Fibroblast of skin of scalp (primary cell): ENCODE results near the gene AUTS2.

Experiments used
- DNase-seq: peaks from one replicate; pipeline ENCODE4 v3.0.0-alpha.2; 2013

Gene AUTS2

DNA sequence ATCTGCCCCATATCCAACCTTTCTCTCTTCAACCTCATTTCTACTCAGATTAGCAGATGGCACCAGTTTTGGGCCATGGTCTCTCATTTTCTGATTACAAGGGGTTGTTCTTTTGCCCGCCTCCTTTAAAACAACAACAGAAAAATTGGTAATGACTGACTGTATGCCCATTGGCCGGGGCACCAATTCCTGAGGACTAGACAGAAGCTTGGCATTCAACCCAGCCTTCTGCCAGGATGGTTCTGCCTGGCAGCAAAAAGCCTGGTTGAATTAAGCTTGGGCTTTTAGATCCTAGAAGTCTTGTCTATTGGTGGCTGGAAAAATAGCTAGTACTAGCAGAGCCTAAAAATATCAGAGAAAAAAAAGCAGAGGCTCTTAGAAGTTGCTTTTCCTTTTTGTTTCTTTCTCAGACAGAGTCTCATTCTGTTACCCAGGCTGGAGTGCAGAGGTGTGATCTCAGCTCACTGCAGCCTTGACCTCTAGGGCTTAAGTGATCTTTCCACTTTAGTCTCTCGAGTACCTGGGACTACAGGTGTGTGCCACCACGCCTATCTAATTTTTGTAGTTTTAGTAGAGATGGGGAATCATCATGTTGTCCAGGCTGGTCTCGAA, 402.6 kb downstream of the AUTS2 start:
- no peak for DNase-seq

DNA sequence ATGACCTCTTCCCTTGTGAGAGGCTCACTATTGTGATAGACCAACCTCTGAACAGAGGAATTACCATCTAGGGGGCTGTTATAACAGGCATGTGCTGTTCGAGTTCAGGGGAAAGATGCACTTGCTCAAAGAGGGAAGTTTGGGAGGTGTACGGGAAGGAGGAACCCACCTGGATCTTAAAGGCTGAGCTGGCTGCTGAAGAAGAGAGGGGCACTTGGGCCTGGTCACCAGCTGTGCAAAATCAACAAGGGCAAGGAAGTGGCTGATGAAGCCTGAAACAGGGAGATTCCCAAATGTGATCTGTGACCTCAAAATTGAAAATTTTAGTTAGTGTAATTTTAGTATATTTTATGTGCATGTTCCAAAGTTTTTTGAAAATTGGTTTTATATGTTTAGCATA, 407.2 kb downstream of the AUTS2 start:
- DNase-seq, result no peak

DNA sequence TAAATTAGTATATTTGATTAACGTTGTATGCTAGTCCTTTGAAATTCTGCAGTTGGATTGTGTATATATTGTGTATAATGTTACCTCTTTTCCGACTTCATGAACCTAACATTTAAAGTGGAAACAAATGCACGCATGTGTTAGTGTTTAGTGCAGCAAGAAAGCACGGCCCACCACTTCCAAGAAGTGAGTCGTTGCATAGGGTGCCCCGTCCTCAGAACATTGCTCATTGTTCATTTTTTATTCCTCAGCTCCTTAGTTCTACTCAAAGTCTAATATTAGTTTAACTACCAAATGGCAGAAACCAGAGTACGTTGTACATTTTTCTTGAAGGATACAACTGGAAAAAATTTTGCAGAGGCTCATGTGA, 407.6 kb downstream of the AUTS2 start:
- no peak for DNase-seq

DNA sequence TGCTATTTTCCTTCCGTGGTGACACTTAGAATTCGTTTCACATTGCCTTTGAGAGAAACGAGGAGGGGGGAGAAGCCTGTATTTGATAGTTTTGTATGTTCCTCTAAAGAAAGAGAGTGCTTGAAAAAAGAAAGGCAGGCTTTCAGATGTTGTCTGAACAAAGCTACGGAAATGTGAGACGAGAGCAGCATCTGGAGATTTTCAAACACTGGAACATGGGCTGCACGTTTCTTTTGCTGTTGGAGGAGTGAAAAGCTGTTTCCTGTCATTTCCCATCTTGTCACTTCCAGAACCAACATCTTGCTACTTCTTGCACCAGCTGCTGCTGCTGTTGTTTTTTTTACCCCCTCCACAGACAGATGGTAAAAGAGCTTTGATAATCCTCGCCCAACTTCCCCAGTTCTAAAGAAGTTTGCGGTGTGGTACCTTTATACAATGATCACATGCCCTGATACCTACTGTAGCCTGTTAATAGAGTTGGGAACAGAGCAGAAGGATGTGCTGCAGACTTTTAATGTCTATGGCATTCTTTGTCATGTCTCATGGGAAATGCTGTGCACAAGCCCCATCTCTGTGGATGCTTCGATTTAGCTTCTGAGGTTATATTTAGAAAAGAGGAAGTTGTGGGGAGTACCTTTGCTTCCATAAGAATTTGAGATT, 408.1 kb downstream of the AUTS2 start:
- DNase-seq, result peak; percentile 45

DNA sequence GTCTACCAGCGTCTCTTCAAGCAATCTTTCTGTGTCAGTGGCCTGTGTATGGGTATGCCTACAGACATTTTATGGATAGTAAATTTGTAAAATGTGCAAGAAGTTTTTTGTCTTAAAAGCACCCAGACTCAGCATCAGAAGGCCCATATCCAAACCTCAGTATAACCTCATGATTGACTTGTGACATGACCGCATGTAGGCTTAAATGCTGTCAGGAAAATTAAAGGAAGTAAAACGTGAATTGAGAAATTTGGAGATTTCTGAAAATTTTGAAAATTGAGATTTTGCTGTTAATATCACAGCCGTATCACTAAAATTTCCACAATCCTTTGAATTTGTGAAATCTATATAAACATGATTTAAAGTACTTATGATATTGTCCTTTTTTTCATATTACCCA, 410.2 kb downstream of the AUTS2 start:
- DNase-seq, result no peak

DNA sequence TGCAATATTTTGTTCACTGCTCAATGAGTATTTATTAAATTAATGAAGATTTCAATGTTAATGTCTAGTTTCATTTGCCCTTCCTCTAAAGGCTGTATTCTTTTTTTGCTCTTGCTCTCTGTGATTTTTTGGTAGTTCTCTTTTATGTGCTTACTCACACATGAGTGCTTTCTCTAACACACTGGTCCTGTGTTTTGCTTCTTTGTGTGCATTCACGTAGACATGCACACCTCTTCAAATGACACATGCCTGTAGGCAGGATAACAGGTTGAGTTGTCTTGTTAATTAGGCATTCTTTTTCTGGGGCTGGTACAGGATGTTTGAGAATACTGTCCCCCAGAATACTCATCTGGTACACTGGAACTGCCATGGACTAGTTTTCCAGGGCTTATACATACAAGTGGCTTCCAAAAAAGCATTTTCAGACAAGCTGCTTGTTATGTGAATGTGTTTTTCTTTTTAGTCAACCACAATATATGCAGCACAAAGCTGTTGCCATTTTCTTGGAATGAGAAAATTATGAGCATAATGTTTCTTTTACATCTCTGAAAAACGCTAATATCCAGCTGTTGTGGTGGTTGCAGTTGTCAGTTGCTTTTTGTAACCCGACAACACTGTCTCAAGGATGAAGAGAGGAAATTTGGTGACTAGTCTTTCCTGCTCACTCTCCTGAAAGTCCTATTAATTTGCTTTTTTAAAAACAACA, 416.4 kb downstream of the AUTS2 start:
- no peak for DNase-seq

DNA sequence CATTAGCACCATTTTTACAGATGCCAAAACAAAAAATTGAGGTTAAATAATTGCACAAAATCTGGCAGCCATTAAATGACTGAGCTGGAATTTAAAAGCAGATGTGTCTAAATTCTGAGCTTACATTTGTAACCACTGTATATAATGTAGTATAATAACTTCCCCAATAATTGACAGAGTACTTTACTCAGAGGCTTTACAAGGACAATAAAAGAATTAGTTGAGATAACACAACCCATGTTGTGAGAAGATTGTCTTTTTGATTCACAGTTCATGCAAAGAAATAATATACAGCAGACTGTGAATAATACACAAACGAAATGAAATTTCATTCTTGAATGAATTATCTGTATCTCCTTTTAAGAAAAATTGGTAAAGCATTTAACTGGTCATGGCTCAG, 417.1 kb downstream of the AUTS2 start:
- no peak for DNase-seq

DNA sequence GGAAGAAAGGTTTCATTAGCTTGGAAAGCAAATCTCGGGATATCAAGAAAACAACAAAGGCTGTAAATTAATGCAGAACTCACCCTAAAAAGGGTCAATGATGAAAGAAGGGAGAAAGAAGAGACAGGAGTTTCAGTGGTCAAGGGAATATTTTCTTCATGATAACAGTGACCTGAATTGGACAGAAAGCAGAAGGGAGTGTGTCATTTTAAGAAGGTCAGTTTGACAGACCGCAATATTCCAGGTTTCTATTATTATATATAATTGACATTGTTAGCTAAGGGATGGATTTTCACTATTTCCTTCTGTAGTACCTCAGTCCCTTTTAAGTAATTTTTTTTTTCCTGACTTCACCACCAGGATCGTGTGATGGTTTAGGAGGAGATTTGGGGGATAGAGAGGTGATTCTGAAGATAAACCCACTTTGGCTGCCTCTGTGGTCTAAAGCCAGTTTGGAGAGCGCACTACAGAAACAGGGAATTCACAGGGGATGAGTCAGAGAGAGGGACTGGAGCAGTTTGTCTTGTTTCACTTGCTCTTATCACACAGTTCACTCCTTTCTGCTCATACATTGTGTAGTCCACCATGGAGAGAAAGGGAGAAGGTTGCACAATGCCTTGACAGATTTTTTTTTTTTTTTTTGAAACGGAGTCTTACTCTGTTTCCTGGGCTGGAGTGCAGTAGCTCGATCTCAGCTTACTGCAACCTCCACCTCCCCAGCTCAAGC, 417.9 kb downstream of the AUTS2 start:
- DNase-seq, result peak; percentile 75

DNA sequence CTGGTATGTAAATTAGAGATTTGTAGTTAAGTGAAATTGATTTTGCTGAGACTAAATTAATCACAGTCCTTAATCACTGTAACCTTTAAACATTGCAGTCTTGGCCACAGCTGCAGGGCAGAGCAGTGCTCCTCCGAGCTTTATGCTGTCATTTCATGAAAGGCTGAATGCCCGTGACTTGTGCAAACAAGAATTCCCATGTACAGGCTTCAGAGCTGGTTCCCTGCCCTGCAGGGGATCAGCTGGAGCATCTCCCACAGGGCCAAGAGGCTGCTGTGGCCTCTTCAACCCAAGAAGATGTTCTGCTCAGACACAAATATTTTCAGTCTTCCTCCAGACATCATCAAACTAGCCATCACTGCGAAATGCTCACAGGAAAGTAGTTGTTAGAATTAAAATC, 419.1 kb downstream of the AUTS2 start:
- DNase-seq, result peak; percentile 44

DNA sequence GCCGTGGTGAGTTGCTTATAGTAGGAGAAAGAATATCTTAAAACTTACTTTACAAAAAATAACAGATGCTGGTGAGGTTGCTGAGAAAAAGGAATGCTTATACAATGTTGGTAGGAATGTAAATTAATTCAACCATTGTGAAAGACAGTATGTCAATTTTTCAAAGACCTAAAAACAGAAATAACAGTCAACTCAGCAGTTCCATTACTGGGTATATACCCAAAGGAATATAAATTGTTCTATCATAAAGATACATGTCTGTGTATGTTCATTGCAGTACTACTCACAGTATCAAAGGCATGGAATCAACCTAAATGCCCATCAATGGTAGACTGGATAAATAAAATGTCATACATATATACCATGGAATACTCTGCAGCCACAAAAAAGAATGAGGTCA, 420.4 kb downstream of the AUTS2 start:
- no peak for DNase-seq

DNA sequence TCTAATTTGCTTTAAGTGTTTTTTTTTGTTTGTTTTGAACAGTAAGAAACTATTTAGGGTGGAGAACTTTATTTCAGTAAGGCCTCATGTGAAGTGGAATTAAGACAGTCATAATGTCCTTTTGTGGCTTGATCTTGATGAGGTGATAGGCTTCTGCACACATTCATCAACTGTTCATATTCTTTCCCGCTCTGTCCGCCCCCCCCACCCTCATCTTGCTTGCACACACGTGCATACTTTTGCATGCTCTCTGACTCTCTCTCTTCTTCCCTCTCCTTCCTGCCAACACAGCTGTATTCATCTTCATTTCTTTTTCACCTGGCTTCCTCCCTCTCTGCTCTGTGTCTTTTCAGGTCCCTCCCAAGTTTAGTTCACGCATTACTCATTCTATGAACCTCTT, 429.6 kb downstream of the AUTS2 start:
- no peak for DNase-seq

DNA sequence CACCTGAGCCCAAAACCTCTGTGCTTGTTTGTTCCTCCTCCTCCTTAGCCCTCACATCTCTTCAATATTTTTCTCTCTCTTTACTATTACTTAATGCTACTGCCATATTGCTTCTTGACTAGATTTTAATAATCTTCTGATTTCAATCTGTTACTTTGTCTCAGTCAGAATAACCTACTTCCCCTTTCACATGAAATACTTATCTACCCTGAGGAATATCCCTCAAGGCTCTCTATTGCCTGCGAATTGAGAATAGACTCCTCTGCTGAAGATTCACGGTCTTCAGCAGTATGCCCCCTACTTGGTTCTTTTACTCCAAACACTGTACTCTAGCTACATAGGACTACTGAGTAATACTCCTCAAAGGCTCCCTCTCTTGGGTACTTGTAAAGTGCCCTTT, 430.3 kb downstream of the AUTS2 start:
- DNase-seq, result no peak

DNA sequence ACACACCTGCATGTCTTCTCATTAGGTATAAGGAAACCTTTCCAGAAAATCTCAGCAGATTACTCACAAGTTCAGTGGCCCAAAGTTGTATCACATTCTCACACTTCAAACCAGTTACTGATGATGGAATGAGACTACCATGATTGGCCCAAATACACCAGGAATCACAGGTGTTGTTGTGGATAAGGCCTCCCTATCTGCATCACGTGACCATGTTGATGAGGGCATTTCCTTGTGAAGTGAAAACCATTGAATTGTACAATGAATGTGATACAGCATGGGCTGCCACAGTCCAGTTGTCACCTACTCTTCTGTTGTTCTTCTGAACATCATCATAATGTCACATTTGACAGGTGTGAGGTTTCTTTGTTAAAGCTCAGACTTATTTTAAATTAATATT, 431.7 kb downstream of the AUTS2 start:
- DNase-seq, result no peak

DNA sequence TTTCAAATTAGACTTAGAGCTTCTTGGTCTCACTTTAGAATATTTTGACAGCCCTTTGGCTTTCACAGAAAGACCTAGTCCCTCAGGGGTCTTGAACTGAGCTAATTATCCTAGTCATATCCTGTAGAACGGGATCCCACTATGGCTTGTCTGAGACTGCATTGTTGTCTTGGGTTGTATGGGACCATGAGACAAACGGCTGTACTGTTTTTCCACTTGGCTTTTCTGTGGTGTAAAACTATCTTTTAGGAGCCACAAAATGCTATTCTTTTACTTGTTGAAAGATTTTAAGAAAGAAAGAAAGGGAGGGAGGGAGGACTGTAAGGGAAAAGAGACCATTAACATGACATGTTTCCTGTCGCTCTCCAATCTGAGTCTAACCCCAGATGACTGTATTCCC, 432.5 kb downstream of the AUTS2 start:
- DNase-seq, result no peak

DNA sequence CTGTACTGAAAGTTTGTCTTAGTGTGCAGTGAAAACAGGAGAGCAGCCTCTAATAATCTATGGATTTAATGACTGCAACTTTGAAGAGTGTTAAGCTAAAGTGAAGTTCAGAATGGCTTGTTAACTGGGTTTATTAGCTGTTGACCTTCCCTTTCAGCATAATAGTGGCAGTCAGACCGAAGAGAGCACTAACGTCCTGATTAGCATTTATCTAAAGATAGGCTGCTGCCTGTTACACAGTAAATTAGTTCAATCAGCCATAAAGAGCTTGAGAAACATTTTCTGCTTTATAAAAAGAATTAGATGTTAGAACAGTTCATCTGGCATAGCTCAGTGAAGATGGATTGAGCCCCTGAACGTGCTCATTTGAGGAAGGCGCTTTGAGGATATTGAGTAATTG, 433.0 kb downstream of the AUTS2 start:
- no peak for DNase-seq

DNA sequence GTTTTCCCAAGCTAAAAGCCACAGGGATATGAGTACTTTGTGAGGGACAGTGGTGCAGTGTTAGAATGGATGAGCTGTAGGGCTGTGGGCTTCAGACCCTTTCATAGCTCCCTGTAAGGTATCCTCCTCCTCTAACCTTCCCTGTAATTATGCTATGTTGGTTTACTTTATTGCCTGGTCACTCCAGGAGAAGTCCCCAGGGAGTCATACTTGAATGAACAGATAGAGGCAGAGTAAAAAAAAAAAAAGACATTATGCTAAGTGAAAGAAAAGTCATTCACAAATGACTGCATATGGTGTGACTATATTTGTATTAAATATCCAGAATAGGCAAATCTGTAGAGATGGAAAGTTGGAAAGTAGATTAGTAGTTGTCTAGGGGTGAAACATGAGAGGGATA, 434.4 kb downstream of the AUTS2 start:
- no peak for DNase-seq

DNA sequence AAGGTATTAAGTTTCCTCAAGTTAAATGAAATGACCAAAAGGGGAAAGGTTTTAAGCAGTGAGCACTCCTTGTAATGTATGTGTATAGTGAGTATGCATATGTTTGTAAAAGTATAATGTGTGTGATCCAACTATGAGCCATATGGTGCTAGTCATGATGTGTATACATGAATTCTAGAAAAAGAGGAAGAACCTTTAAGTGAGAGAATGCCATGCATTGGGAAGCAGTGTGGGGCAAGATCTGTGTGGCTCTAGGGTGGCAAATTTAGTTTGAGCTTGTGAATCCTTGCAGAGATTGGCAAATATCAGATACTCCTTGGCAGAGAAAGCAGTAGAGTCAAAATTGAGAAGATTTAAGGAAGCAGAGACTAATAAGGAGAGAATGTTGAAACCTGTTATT, 435.0 kb downstream of the AUTS2 start:
- no peak for DNase-seq

DNA sequence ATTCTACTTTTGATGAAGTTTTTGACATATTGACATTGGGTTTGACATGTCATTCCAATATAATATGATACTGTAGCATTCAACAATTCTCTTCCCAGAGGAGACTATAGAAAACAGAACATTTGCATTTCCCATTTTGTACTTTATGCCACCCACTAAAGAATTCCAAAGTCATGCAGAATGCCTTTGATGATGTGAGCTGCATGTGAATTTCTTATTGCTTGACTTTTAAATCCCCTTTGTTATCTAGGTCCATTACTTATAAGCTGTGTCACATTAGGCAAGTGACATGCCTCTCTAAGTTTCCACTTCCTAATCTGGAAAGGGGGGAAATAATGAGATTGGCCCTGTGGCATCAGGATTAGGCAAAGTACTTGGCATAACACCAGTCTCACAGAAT, 436.7 kb downstream of the AUTS2 start:
- no peak for DNase-seq

DNA sequence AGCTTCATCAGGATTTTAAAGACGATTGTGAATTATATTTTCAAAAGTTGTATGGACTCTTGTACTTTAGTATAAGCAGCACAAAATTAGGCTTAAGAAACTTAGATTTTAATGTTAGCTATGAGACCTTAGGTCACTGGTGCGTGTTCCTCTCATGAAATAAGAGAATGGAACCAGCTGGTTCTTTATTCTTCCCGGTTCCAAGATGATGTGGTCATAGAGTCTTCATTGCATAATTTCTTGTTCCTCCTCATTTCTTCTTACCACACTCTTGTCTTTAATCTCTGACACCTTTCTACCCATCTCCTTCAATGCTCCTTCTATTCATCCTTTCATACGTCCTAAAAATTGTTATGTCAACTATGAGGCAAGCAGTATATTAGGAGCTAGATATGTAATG, 437.2 kb downstream of the AUTS2 start:
- DNase-seq, result no peak

DNA sequence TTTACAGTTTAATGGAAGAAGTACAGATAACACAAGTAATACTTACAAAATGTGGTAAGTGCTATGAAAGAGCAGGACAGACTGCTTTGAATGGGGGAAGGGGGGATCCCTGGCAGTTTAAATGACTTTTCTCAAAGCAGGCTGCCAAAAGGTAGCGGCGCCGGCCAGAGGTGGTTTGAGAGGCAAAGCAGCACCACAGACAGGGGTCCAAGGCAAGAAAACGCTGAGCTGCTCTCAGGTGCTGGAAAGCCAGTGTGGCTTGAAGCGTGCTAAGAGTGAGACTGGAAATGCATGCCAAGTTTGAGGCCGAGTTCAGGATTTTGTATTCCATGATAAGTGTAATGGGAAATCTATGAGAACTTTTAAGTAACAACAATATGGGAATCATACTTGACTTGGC, 437.7 kb downstream of the AUTS2 start:
- no peak for DNase-seq

DNA sequence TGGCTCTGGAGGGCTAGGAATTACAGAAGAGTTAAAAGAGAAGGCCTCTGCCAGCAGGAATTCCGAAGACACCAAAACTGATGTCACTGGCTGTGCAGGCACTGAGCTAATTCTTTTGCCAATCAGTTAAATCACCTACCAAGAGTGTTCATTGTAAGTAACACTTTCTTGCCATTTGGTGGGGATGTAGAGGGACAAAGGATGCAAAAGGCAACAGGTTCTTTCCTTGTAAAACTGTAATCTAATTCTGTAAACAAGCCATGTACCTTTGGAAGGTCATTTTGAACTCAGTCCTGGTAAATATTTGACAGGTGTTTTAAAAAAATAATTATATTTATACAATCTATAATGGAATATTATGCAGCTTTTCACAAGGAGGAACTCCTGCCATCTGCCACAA, 438.4 kb downstream of the AUTS2 start:
- no peak for DNase-seq

DNA sequence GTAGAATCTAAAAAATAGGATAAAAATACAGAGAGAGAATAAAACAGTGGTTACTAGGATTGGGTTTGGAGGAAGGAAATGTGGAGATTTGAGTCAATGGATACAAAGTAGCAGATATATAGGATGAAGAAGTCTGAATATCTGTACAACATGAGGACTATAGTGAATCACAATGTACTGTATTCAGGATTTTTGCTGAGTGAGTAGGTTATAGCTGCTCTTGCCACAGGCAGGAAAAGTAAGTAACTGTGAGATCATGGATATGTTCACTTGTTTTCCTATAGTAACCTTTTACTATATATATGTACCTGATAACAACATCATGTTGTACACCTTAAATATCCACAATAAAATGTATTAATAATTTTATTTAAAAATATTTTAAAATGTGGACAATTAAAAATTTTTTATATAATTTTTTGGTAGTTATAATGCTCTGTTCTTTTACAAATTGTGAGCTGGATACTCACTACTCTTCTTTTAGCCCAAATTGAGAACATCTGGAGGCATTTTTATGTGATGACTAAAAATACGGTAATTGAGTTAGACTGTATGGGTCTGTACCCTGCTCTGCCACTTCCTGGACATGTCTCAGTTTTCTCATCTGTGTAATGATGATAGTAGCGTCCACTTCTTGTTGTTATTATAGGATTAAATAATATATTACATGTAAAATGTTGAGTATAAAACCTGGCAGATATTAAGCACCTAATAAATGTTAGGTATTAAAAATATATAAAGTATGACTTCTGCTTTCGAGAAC, 439.1 kb downstream of the AUTS2 start:
- DNase-seq, result peak; percentile 77

DNA sequence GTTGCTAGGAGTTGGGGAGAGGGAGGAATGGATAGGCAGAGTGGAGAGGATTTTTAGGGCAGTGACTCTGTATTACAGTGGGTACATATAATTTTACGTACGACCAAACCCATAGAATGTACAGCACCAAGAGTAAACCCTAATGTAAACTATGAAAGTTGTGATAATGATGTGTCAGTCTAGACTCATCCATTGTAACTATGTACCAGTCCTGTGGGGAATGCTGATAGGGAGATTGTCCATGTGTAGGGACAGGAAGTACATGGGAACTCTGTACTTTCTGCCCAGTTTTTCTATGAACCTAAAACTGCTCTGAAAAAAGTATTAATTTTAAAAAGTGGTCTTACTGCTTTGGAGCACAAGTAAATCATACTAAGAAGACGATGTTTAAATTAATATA, 441.8 kb downstream of the AUTS2 start:
- peak; percentile 30 for DNase-seq
